Measurements from ENCODE around the gene TNRC6C. TPM values are rescaled to one million over a fixed set of nuclear protein-coding genes. Genes with fewer than 3 reads are reported as not detected.

TNRC6C gene
- total and polyA plus RNA-seq, 2 experiments from 2014 or later = 10.1 to 16.6 TPM

DNA sequence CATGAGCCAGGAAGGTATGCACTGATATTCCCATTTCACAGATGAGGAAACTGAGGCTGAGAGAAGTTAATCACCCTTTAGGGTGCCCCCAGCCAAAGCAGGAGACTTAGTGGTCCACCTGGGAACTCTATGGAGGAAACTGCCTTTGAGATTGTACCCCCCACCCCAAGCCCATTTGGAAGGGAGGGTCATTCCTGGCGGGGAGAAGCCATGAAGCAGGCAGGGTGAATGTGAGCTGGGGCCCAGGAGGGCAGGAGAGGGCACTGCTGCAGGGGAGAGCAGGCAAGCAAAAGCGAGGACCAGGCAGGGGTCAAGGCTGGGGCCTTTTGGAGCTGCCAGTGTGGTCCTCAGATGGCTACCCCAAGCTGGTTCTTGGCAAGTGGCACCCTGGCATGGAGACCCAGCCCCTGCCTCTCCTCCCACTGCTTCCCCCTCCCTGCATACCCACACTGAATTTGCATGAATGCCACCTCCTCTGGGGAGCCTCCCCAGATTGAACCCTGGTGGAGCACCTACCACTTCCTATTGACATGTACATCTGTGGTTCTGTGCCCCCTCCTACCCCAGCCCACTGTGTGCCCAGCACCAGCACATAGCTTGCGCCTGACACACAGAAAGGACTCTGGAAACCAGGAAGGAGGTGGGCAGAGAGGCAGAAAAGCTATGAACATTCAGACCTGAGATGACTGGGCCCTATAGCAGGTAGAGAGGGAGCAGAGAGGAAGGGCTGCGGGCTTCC lies 171.0 kb downstream of the TNRC6C start (continued):
- no peak for TF ChIP-seq ZNF462 (CRISPR knock-in tag; IDR thresholded peaks at IDR 0.05)
- no peak for TF ChIP-seq STAT1 (IDR thresholded peaks at IDR 0.05; ENCODE audit: unreplicated experiment)
- no peak for TF ChIP-seq ZNF331 (CRISPR knock-in tag; IDR thresholded peaks at IDR 0.05; ENCODE audit: low read depth)
- no peak for TF ChIP-seq CREB1 (CRISPR knock-in tag; IDR thresholded peaks at IDR 0.05; ENCODE audit: low read depth)

- peaks cover 22% of the 10 kb centered on the region for H3K27me3 ChIP-seq (ENCODE audit: insufficient read depth)
- no peaks in the 10 kb centered on the region for H3K9me2 ChIP-seq (ENCODE audit: insufficient read depth)
- Mint-ChIP-seq H3K36me3 (ENCODE audit: low read depth) (peaks cover 2% of the 10 kb centered on the region; the same call in 1 of the 3 replicates), H3K27ac (no peak overlapping the region), H3K27me3 (ENCODE audit: insufficient read depth, low read depth, poor library complexity) (peaks cover 35% of the 10 kb centered on the region), H3K9me3 (no peaks in the 10 kb centered on the region), H3K4me1 (peaks cover 24% of the 10 kb centered on the region), H3K4me3 (no peak overlapping the region; the same call in 2 of the 3 replicates)
- no peak overlapping the region for H2AFZ ChIP-seq
- H3K79me2 ChIP-seq (replicated peaks; ENCODE audit: insufficient read depth) = 0 out of 2 replicates have a peak, but pooled peaks cover 5% of the 10 kb centered on the region
- peak overlapping the region; percentile 29; the same call in 1 of the 2 replicates for H3K4me2 ChIP-seq
- no peaks in the 10 kb centered on the region for H3K36me3 ChIP-seq (ENCODE audit: insufficient read depth)
- peaks cover 34% of the 10 kb centered on the region for H3K4me1 ChIP-seq (ENCODE audit: insufficient read depth)
- peaks cover 10% of the 10 kb centered on the region; the same call in 1 of the 2 replicates for H3F3A ChIP-seq (replicated peaks; ENCODE audit: low read depth)
- ATAC-seq (no peak), DNase-seq (ENCODE audit: low spot score) (no peak)
- no peak overlapping the region for H3K27ac ChIP-seq (ENCODE audit: low read depth)
- no peaks in the 10 kb centered on the region for H4K20me1 ChIP-seq (replicated peaks; ENCODE audit: insufficient read depth)
- peak overlapping the region; percentile 63; the same call in 1 of the 2 replicates for H3K4me3 ChIP-seq
- TF ChIP-seq ZNF462 (CRISPR knock-in tag; IDR thresholded peaks at IDR 0.05) = no peak
- TF ChIP-seq ETS1 (IDR thresholded peaks at IDR 0.05) = no peak
- no peak for TF ChIP-seq CREB1 (CRISPR knock-in tag; IDR thresholded peaks at IDR 0.05; ENCODE audit: low read depth)
- TF ChIP-seq EZH2phosphoT487 (IDR thresholded peaks at IDR 0.05; ENCODE audit: unreplicated experiment) = no peak
- no peak for TF ChIP-seq EZH2 (IDR thresholded peaks at IDR 0.05; ENCODE audit: low read depth, unreplicated experiment)
- no peak for TF ChIP-seq STAT1 (IDR thresholded peaks at IDR 0.05; ENCODE audit: unreplicated experiment)
These were observed 171.6 kb downstream of the TNRC6C start for GRCh38 chr17:78130090-78130436.

All from GM23338 (cell line).